ENCODE data around the gene HSD3B7.

The HSD3B7 gene

DNA sequence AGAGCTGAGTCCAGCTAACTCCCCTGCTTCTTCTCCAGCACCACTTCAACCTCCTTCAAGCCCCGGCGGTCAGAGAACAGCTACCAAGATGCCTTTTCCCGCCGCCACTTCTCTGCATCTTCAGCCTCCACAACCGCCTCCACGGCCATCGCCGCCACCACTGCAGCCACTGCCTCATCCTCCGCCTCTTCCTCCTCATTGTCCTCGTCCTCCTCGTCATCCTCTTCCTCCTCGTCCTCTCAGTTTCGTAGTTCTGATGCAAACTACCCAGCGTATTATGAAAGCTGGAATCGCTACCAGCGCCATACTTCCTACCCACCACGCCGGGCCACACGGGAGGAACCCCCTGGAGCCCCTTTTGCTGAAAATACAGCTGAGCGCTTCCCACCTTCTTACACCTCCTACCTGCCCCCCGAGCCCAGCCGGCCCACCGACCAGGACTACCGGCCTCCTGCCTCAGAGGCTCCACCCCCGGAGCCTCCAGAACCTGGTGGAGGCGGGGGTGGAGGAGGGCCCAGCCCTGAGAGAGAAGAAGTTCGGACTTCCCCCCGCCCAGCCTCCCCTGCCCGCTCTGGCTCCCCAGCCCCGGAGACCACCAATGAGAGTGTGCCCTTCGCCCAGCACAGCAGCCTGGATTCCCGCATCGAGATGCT is 20.3 kb upstream of the HSD3B7 start:
- no peak for DNase-seq (ENCODE audit: low read depth, low spot score)
- TF ChIP-seq, protein P1, sequence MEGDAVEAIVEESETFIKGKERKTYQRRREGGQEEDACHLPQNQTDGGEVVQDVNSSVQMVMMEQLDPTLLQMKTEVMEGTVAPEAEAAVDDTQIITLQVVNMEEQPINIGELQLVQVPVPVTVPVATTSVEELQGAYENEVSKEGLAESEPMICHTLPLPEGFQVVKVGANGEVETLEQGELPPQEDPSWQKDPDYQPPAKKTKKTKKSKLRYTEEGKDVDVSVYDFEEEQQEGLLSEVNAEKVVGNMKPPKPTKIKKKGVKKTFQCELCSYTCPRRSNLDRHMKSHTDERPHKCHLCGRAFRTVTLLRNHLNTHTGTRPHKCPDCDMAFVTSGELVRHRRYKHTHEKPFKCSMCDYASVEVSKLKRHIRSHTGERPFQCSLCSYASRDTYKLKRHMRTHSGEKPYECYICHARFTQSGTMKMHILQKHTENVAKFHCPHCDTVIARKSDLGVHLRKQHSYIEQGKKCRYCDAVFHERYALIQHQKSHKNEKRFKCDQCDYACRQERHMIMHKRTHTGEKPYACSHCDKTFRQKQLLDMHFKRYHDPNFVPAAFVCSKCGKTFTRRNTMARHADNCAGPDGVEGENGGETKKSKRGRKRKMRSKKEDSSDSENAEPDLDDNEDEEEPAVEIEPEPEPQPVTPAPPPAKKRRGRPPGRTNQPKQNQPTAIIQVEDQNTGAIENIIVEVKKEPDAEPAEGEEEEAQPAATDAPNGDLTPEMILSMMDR (IDR thresholded peaks at IDR 0.05; ENCODE audit: low read depth, low read length) = no peak
- in situ Hi-C loops (cut with HindIII; ENCODE audit: low sequenced_read_pairs) = no loop called here
- no peak overlapping the region for H3K4me3 ChIP-seq (ENCODE audit: low read depth, low read length)

DNA sequence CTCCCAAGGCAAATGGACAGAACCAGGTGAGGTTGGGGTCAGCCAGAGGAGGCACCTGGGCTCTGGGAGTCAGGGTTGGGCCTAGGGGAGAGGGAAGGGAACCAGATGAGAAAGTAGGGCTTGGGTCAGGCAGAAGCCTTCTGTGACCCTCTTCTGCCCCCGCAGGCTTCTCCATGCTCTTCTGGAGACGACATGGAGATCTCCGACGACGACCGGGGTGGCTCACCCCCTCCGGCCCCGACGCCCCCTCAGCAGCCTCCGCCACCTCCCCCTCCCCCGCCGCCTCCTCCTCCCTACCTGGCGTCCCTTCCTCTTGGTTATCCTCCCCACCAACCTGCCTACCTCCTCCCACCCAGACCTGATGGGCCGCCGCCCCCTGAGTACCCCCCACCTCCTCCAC is 19.6 kb upstream of the HSD3B7 start:
- TF ChIP-seq, protein P1 (IDR thresholded peaks at IDR 0.05; ENCODE audit: low read depth, low read length) = no peak

DNA sequence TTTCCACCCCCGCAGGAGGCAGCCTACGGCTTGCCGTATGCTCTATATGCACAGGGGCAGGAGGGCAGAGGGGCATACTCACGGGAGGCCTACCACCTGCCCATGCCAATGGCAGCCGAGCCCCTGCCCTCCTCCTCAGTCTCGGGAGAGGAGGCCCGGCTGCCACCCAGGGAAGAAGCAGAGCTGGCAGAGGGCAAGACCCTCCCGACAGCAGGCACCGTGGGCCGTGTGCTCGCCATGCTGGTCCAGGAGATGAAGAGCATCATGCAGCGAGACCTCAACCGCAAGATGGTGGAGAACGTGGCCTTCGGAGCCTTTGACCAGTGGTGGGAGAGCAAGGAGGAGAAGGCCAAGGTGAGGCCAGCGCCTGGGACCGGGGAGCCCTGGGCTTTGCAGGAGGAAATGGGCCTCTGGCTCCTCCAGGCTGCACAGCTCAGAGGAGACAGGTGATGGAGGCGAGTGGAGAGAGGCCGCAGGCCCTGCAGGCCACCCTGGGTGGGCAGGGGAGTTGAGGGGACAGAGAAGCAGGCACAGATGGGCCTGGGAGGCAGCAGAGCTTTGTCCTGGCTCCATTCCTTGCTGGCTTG is 18.9 kb upstream of the HSD3B7 start:
- TF ChIP-seq, protein P1 (IDR thresholded peaks at IDR 0.05; ENCODE audit: low read depth, low read length) = no peak
- in situ Hi-C loops (cut with HindIII; ENCODE audit: low sequenced_read_pairs) = no loop called here

More for the DNA sequence above, 19.6 kb upstream of the HSD3B7 start:
- in situ Hi-C loops (cut with HindIII; ENCODE audit: low sequenced_read_pairs) = no loop called here
- no peak overlapping the region for H3K4me3 ChIP-seq (ENCODE audit: low read depth, low read length)
- no peak for DNase-seq (ENCODE audit: low read depth, low spot score)

DNA sequence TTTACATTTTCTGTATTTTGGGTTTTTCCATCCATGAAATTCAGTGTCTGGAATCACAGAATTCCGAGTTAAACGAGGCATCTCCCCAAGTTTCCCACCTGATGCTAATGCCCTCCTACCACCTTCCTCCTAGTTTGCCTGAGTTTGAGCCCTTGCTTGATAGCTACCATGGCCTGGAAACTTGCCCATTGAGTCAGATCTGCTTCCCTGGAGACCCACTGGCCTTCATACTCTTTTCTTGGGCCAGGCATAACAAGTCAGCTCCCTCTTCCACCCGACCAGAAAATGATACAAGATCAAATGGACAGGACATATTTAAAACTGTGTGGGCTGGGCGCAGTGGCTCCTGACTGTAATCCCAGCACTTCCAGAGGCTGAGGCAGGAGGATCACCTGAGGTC is 17.2 kb upstream of the HSD3B7 start:
- DNase-seq (ENCODE audit: low read depth, low spot score) = no peak
- TF ChIP-seq, protein P1 (IDR thresholded peaks at IDR 0.05; ENCODE audit: low read depth, low read length) = no peak
- H3K4me3 ChIP-seq (ENCODE audit: low read depth, low read length) = no peak overlapping the region
- in situ Hi-C loops (cut with HindIII; ENCODE audit: low sequenced_read_pairs) = no loop called here

More for the DNA sequence above, 18.9 kb upstream of the HSD3B7 start:
- no peak for DNase-seq (ENCODE audit: low read depth, low spot score)
- no peak overlapping the region for H3K4me3 ChIP-seq (ENCODE audit: low read depth, low read length)

DNA sequence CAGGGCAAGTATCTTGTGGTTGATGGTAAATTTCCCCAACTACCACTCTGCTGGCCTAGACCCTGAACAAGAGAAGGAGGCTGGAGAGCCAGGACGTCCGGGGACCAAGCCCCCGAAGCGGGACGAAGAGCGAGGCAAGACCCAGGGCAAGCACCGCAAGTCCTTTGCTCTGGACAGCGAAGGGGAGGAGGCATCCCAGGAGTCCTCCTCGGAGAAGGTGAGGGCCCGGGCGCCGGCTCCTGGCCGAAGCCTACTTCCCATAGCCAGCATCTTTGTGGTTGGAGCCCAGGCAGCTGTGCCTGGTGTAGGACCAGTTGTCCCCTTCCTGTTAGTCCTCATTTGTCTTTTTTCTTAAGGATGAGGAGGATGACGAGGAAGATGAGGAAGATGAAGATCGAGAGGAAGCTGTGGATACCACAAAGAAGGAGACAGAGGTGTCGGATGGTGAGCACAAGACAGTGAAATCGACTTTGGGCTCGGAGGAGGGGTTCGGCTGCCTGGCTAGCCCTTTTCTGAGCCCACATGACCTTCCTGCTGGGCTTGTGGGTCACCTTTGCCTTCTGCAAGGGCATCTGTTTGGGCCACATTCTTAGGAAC is 15.7 kb upstream of the HSD3B7 start:
- TF ChIP-seq, protein P1 (IDR thresholded peaks at IDR 0.05; ENCODE audit: low read depth, low read length) = no peak
- DNase-seq (ENCODE audit: low read depth, low spot score) = no peak
- in situ Hi-C loops (cut with HindIII; ENCODE audit: low sequenced_read_pairs) = no loop called here
- H3K4me3 ChIP-seq (ENCODE audit: low read depth, low read length) = no peak overlapping the region

DNA sequence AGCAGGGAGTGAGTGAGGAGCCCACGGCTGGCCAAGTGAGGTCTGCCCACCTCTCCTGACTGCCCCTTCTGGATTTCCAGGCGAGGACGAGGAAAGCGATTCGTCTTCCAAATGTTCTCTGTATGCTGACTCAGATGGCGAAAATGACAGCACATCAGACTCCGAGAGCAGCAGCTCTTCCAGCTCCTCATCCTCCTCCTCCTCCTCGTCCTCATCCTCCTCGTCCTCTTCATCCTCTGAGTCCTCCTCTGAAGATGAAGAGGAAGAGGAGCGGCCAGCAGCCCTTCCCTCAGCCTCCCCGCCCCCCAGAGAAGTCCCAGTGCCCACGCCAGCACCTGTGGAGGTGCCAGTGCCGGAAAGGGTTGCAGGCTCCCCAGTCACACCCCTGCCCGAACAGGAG is 13.7 kb upstream of the HSD3B7 start:
- no peak for DNase-seq (ENCODE audit: low read depth, low spot score)
- H3K4me3 ChIP-seq (ENCODE audit: low read depth, low read length) = no peak overlapping the region
- TF ChIP-seq, protein P1 (IDR thresholded peaks at IDR 0.05; ENCODE audit: low read depth, low read length) = no peak
- in situ Hi-C loops (cut with HindIII; ENCODE audit: low sequenced_read_pairs) = no loop called here

All from astrocyte of the spinal cord (primary cell).